GM18861 (cell line): ENCODE measurements around the gene NRP2.

Experiments
- ATAC-seq: cut with Tn5 transposase; IDR thresholded peaks from one replicate; pipeline ENCODE4 v1.9.1; 2021; ENCODE audit not compliant: unreplicated experiment

Gene NRP2

GRCh38 chr2:205845446-205845845 is 163.1 kb downstream of the NRP2 start:
- ATAC-seq, result no peak
